Muscle of back (tissue), 11 donors: ENCODE measurements around the gene CALML4. TPM values are rescaled to one million over a fixed set of nuclear protein-coding genes. Genes with fewer than 3 reads are reported as not detected.

Experiments
- DNase-seq, 3 donors: peaks; one replicate each; pipeline versions ENCODE4 v3.0.0 to v3.0.0-alpha.2; 2013
- polyA plus RNA-seq, 10 donors: library from polyadenylated mRNA; unstranded; fragments of 120-200 nt; gene quantifications; one replicate each; pipeline ENCODE4 v1.2.1, GENCODE V29; 2013; ENCODE audit not compliant: insufficient read length in 10 of 10

Gene CALML4
- polyA plus RNA-seq, 10 donors, result 6.0 to 9.3 (median 7.3) TPM

- DNase-seq, result no peak
Observed at GRCh38 chr15:68150187-68150586, 54.9 kb downstream of the CALML4 start.

DNA sequence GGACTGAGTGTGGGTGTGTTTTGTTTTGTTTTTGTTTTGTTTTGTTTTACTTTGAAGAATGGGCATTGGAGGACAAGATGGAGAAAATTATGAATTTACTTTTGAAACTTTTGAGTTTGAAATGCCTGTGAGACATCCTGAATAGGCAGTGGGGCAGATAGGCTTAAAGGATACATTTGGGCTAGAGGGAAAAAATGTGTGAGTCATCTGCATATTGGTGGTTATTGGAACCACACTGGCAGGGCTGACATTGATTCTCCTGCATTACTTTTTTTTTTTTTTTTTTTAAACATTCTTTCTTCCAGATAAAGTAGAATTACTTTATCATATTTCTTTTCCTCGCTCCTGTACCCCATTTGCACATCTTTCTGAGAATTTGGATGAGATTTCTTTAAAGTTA, 56.1 kb downstream of the CALML4 start:
- peak in 1 of 3 donors; percentile 31 for DNase-seq

DNA sequence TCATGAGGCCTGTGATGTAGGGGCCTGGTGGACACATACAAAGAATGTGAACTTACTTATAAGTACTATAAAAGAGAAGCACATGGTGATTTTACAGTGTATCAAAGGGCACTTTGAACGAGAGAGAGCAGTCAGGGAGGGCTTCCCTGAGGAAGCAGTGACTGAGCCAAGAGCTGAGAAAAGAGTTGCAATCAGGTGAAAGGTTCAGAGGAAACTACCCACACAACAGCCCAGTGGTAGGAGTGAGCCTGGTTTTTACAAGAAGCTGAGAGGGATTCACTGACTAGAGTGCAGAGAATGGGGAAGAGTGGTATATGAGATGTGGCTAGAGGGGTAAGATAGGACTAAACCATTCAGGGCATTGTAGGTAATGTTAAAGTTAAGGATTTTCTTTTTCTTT, 57.1 kb downstream of the CALML4 start:
- no peak for DNase-seq

DNA sequence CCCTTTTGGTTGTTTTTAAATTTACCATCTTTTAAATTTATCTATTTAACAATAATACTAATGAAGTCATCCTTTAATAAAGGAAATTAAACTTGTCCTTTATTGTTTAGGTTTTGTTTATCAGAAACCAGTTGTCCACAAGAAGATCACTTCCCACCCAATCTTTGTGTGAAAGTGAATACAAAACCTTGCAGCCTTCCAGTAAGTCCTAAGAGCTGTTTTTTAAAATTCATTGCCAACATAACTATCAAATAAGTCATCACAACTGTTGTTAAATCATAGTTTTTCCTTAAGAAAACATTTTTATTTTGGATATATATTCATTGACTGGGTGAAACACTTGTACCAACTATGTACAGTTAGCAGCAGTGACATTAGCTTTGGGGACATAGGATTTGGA, 59.4 kb downstream of the CALML4 start:
- DNase-seq, result no peak

DNA sequence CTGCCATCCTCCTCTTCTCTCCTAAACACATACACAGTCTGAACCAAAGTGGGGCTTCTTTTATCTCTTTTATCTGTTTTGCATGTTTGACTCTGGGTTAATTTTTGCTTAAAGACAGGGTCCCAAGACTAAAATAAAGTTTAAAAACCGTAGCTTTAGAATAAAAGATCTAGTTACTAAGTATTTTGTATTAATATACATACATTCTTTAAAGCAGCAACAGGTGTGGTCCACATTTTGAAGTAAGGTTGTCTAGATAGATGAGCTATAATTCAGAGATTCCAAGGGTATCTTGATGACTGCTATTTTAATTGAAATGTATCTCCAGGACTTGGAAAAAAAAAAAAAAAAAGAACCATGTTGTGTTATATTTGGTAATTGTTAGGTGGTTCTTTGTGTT, 61.3 kb downstream of the CALML4 start:
- no peak for DNase-seq

GRCh38 chr15:68143129-68143528, 62.0 kb downstream of the CALML4 start:
- no peak for DNase-seq

Other genes starting within 250 kb of the CALML4 start
- 10 to 100 TPM; 25.0 to 41.2 (median 28.5) TPM for gene PIAS1, start 151.0 kb downstream of the CALML4 start, polyA plus RNA-seq
- gene CLN6, start 24.4 kb upstream of the CALML4 start, polyA plus RNA-seq, result 10 to 100 TPM; 14.0 to 19.6 (median 16.7) TPM
- 10 to 100 TPM; 31.8 to 49.4 (median 38.8) TPM for gene FEM1B, start 72.4 kb upstream of the CALML4 start, polyA plus RNA-seq
- gene ITGA11, start 226.8 kb upstream of the CALML4 start, polyA plus RNA-seq, result 10 to 100 TPM in 1 of 10 donors, 1 to 10 TPM in 9; 2.2 to 10.9 (median 5.7) TPM